ENCODE measurements around the gene MAP4K5.

- TF ChIP-seq POLR2A (IDR thresholded peaks at IDR 0.05), result peak in 2 of 4 donors; percentile 86
- TF ChIP-seq, protein P1, sequence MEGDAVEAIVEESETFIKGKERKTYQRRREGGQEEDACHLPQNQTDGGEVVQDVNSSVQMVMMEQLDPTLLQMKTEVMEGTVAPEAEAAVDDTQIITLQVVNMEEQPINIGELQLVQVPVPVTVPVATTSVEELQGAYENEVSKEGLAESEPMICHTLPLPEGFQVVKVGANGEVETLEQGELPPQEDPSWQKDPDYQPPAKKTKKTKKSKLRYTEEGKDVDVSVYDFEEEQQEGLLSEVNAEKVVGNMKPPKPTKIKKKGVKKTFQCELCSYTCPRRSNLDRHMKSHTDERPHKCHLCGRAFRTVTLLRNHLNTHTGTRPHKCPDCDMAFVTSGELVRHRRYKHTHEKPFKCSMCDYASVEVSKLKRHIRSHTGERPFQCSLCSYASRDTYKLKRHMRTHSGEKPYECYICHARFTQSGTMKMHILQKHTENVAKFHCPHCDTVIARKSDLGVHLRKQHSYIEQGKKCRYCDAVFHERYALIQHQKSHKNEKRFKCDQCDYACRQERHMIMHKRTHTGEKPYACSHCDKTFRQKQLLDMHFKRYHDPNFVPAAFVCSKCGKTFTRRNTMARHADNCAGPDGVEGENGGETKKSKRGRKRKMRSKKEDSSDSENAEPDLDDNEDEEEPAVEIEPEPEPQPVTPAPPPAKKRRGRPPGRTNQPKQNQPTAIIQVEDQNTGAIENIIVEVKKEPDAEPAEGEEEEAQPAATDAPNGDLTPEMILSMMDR (IDR thresholded peaks at IDR 0.05), result peak; percentile 67 to 96 (median 88)
Observed at GRCh38 chr14:50532502-50533240, at the start of gene MAP4K5.

Measured in esophagus squamous epithelium (tissue), 4 donors.